Neural progenitor cell (in vitro differentiated cells): ENCODE data around the gene AEBP1. TPM values are rescaled to one million over a fixed set of nuclear protein-coding genes. Genes with fewer than 3 reads are reported as not detected.

Source experiments
- DNase-seq: peaks from one replicate; pipeline ENCODE4 v3.0.0-alpha.2; 2016; ENCODE audit warnings: low spot score
- H2AFZ ChIP-seq: fragments of 200-600 bp; sonication (generic); replicated peaks from 2 replicates; pipeline ENCODE4 v1.6.1; 2016; ENCODE audit warnings: antibody characterized with exemption
- H3F3A ChIP-seq: fragments of 200-600 bp; sonication (generic); 2 replicates; pipeline ENCODE4 v1.6.1; 2016; ENCODE audit warnings: antibody characterized with exemption, low read depth
- H3K27ac ChIP-seq: fragments of 200-600 bp; sonication (generic); 2 replicates; pipeline ENCODE4 v1.5.1; 2016; ENCODE audit warnings: mild to moderate bottlenecking
- H3K27me3 ChIP-seq: fragments of 200-600 bp; sonication (generic); 2 replicates; pipeline ENCODE4 v1.6.1; 2016; ENCODE audit warnings: mild to moderate bottlenecking, moderate library complexity
- H3K36me3 ChIP-seq: fragments of 200-600 bp; sonication (generic); 2 replicates; pipeline ENCODE4 v1.5.1; 2016
- H3K4me1 ChIP-seq: fragments of 200-600 bp; sonication (generic); 2 replicates; pipeline ENCODE4 v1.6.1; 2016; ENCODE audit warnings: mixed run types
- H3K4me2 ChIP-seq: fragments of 200-600 bp; sonication (generic); 2 replicates; pipeline ENCODE4 v1.6.1; 2016
- H3K4me3 ChIP-seq: fragments of 200-600 bp; sonication (generic); 2 replicates; pipeline ENCODE4 v1.5.1; 2016
- H3K79me2 ChIP-seq: fragments of 200-600 bp; sonication (generic); 2 replicates; pipeline ENCODE4 v1.6.1; 2016; ENCODE audit warnings: low read depth
- H3K9ac ChIP-seq: fragments of 200-600 bp; sonication (generic); 2 replicates; pipeline ENCODE4 v1.6.1; 2016
- H3K9me3 ChIP-seq: fragments of 200-600 bp; sonication (generic); 2 replicates; pipeline ENCODE4 v1.5.1; 2016; ENCODE audit warnings: low read depth
- H4K20me1 ChIP-seq: fragments of 200-600 bp; sonication (generic); 2 replicates; pipeline ENCODE4 v1.6.1; 2016; ENCODE audit warnings: low read depth
- H3K27ac Mint-ChIP-seq: 3 replicates; pipeline ENCODE4 v1.8.0; 2021; ENCODE audit warnings: mixed read lengths
- H3K27me3 Mint-ChIP-seq: 2 replicates; pipeline ENCODE4 v1.8.0; 2022; ENCODE audit warnings: low read depth, mild to moderate bottlenecking, inconsistent platforms, moderate library complexity, mixed read lengths; ENCODE audit not compliant: insufficient read depth
- H3K36me3 Mint-ChIP-seq: 3 replicates; pipeline ENCODE4 v1.8.0; 2021; ENCODE audit warnings: mixed read lengths
- H3K4me1 Mint-ChIP-seq: 3 replicates; pipeline ENCODE4 v1.8.0; 2021; ENCODE audit warnings: mixed read lengths
- H3K4me3 Mint-ChIP-seq: 3 replicates; pipeline ENCODE4 v1.8.0; 2021; ENCODE audit warnings: mild to moderate bottlenecking, moderate library complexity, mixed read lengths
- H3K9me3 Mint-ChIP-seq: 3 replicates; pipeline ENCODE4 v1.8.0; 2020; ENCODE audit warnings: mixed read lengths
- CTCF ChIP-seq: fragments of 200-600 bp; sonication (generic); IDR thresholded peaks from 2 replicates; pipeline ENCODE4 v1.5.1; 2017; ENCODE audit warnings: antibody characterized with exemption, mild to moderate bottlenecking
- EZH2 ChIP-seq: fragments of 200-600 bp; sonication (generic); IDR thresholded peaks from 2 replicates; pipeline ENCODE4 v1.6.1; 2017; ENCODE audit warnings: antibody characterized with exemption, mild to moderate bottlenecking, moderate library complexity
- EZH2phosphoT487 ChIP-seq: fragments of 200-600 bp; sonication (generic); IDR thresholded peaks from 2 replicates; pipeline ENCODE4 v1.6.1; 2017; ENCODE audit warnings: antibody characterized with exemption
- total RNA-seq: library from RNA; depleted of rRNA; stranded (reverse); fragments of >200 nt; gene quantifications from 2 replicates; pipeline ENCODE4 v1.2.3, GENCODE V29; 2015; ENCODE audit warnings: low replicate concordance

Gene AEBP1
- total RNA-seq, 1 donor from 2014 or later, result 4.5 TPM

GRCh38 chr7:44094365-44094764 is 9.8 kb upstream of the AEBP1 start:
- no peaks in the 10 kb centered on the region for H3K4me1 ChIP-seq
- H3K27ac ChIP-seq, result no peak overlapping the region
- no peaks in the 10 kb centered on the region for H3K36me3 Mint-ChIP-seq
- no peak overlapping the region for H2AFZ ChIP-seq
- no peaks in the 10 kb centered on the region for H3F3A ChIP-seq
- H3K9me3 ChIP-seq, result no peaks in the 10 kb centered on the region
- no peaks in the 10 kb centered on the region for H3K79me2 ChIP-seq
- H3K4me2 ChIP-seq, result no peak overlapping the region
- DNase-seq, result no peak
- no peak overlapping the region for H3K9ac ChIP-seq
- H3K27me3 ChIP-seq, result no peaks in the 10 kb centered on the region
- TF ChIP-seq EZH2phosphoT487 (no peak), CTCF (no peak), EZH2 (no peak)
- H4K20me1 ChIP-seq, result no peaks in the 10 kb centered on the region
- no peaks in the 10 kb centered on the region for H3K9me3 Mint-ChIP-seq
- no peak overlapping the region for H3K27ac Mint-ChIP-seq
- no peak overlapping the region for H3K4me3 Mint-ChIP-seq
- no peaks in the 10 kb centered on the region for H3K36me3 ChIP-seq
- H3K4me1 Mint-ChIP-seq, result no peaks in the 10 kb centered on the region
- no peak overlapping the region for H3K4me3 ChIP-seq
- peaks cover 3% of the 10 kb centered on the region for H3K27me3 Mint-ChIP-seq

DNA sequence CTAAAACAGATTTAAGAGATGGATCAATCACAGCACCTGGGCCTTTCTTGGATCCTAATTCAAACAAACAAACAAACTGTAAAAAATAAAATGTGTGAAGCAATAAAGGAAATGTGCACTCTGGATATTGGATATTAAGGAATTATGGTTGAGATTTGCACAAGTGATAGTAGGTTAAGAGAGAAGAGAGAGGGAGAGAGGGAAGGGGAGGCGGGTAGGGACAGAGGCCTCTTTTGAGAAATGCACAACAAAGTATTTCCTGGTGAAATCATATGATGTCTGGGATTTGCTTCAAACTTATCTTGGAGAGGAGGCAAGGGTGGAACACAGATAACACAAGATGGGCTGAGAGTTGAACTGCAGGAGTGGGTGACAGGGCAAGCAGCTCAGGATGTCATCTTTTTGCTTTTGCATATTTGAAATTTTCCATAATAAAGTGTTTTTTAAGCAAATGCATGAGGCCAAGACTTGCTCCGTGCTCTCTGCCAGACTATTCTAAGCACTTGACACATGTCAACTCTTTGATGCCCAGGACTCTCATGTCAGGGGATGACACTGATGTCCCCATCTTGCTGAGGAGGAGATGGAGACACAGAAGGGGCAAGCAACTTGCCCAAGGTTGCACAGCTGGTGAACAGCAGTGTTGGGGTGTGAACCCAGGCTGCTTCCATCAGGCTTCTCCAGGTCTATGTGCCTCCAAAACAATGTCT is 9.1 kb upstream of the AEBP1 start:
- Histone ChIP-seq H3K4me3 (no peak overlapping the region), H4K20me1 (no peaks in the 10 kb centered on the region), H3K27ac (no peak overlapping the region), H3K9me3 (no peaks in the 10 kb centered on the region), H3K4me2 (no peak overlapping the region), H3K4me1 (no peaks in the 10 kb centered on the region), H3F3A (no peaks in the 10 kb centered on the region), H3K36me3 (no peaks in the 10 kb centered on the region), H2AFZ (no peak overlapping the region), H3K9ac (no peak overlapping the region), H3K79me2 (no peaks in the 10 kb centered on the region), H3K27me3 (no peaks in the 10 kb centered on the region)
- H3K36me3 Mint-ChIP-seq, result no peaks in the 10 kb centered on the region
- H3K9me3 Mint-ChIP-seq, result no peaks in the 10 kb centered on the region
- H3K27ac Mint-ChIP-seq, result no peak overlapping the region
- DNase-seq, result no peak
- H3K27me3 Mint-ChIP-seq, result peaks cover 5% of the 10 kb centered on the region
- H3K4me3 Mint-ChIP-seq, result no peak overlapping the region
- H3K4me1 Mint-ChIP-seq, result peaks cover 5% of the 10 kb centered on the region
- no peak for TF ChIP-seq EZH2phosphoT487
- TF ChIP-seq CTCF, result no peak
- TF ChIP-seq EZH2, result no peak

GRCh38 chr7:44095781-44096180 is 8.4 kb upstream of the AEBP1 start:
- Histone ChIP-seq H3K4me3 (no peak overlapping the region), H3K4me2 (no peak overlapping the region), H4K20me1 (no peaks in the 10 kb centered on the region), H3K27ac (no peak overlapping the region), H2AFZ (no peak overlapping the region), H3K36me3 (no peaks in the 10 kb centered on the region), H3K9me3 (no peaks in the 10 kb centered on the region), H3K4me1 (no peaks in the 10 kb centered on the region), H3F3A (no peaks in the 10 kb centered on the region), H3K27me3 (no peaks in the 10 kb centered on the region), H3K79me2 (no peaks in the 10 kb centered on the region), H3K9ac (no peak overlapping the region)
- H3K36me3 Mint-ChIP-seq, result no peaks in the 10 kb centered on the region
- no peaks in the 10 kb centered on the region for H3K9me3 Mint-ChIP-seq
- DNase-seq, result no peak
- no peak overlapping the region for H3K4me3 Mint-ChIP-seq
- TF ChIP-seq CTCF (no peak), EZH2phosphoT487 (no peak), EZH2 (no peak)
- peaks cover 12% of the 10 kb centered on the region for H3K4me1 Mint-ChIP-seq
- peaks cover 5% of the 10 kb centered on the region for H3K27me3 Mint-ChIP-seq
- no peak overlapping the region for H3K27ac Mint-ChIP-seq
